Measurements from ENCODE around the gene CGA. TPM values are rescaled to one million over a fixed set of nuclear protein-coding genes. Genes with fewer than 3 reads are reported as not detected.
"Not testable (repeated sequence)": the region's sequence is repeated elsewhere in the genome, so short reads cannot be mapped to it uniquely, and the experiment has no call there.

CGA gene
- not detected for total RNA-seq

- ATAC-seq = no peak
Observed at GRCh38 chr6:87095087-87095509, at the start of gene CGA. CGA (minus strand) TSS chr6:87095106; CDS start chr6:87088200, 6,906 bp downstream.

DNA sequence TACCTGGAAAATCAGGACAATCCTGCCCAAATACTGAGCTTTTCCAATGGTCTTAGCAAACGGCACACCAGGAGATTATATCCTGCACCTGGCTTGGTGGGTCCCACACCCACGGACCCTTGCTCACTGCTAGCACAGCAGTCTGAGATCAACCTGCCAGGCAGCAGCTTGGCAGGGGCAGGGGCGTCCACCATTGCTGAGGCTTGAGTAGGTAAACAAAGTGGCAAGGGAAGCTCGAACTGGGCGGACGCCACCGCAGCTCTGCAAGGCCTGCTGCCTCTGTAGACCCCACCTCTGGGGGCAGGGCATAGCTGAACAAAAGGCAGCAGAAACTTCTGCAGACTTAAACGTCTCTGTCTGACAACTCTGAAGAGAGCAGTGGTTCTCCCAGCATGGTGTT lies 45.0 kb upstream of the CGA start:
- not testable (repeated sequence) for ATAC-seq

- ATAC-seq = peak; percentile 59
Observed at GRCh38 chr6:87139236-87139635, 44.3 kb upstream of the CGA start.

GRCh38 chr6:87136963-87137362 lies 42.1 kb upstream of the CGA start:
- no peak for ATAC-seq

- ATAC-seq = no peak
Observed at GRCh38 chr6:87127737-87128136, 32.8 kb upstream of the CGA start.

DNA sequence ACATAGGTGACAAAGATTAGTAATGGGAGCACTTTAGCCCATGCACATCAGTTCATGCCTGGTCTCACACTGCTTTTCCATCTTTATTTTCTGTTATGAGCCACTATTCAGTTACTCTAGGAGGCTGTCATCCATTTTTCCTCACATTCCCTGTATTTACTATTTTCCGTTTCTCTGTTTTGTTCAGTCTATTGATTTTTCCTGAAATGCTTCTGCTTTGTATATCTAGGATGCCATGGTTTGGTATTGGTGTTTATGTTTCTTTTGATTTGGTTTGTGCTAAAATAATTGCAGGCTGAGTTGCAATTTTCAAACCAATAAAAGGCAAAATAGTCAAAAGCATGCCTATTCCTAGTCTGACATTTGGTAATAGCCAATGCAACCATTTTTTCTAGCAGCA lies 31.6 kb upstream of the CGA start:
- no peak for ATAC-seq

DNA sequence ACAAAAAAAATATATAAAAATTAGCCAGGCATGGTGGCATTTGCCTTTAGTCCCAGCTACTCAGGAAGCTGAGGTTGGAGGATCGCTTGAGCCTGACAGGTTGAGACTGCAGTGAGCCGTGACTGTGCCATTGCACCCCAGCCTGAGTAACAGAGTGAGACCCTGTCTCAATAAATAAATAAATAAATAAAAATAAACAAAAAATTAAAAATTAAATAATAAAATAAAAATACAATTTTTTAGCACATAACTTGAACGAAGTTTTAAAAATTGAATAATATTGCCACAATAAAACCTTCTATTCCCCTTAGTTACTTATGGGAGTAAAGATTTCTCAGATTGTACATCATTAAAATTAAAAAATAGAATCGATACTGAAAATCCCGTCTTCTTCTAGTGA lies 29.2 kb upstream of the CGA start:
- ATAC-seq = no peak

DNA sequence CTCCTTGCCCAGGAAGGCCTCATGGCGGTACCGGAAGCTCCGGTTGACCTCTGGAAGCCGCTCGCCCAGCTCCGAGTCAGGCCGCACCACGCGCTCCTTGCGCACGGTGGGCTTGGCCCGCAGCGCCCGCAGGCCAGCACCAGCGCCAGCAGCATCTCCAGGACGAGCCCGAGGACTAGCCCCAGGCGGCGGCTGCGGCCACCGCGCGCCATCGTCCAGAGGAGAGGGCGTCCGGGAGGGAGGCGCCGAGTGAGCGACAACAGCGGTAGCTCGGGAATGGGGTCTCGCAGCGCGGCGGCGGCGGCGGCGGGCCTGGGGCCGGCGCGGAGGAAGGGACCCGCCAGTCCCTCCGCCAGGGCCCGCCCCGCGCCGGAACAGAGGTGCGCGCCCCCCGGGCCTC lies 27.6 kb upstream of the CGA start:
- ATAC-seq = no peak

GRCh38 chr6:87118054-87118453 lies 23.1 kb upstream of the CGA start:
- peak; percentile 88 for ATAC-seq

GRCh38 chr6:87116922-87117321 lies 22.0 kb upstream of the CGA start:
- no peak for ATAC-seq

DNA sequence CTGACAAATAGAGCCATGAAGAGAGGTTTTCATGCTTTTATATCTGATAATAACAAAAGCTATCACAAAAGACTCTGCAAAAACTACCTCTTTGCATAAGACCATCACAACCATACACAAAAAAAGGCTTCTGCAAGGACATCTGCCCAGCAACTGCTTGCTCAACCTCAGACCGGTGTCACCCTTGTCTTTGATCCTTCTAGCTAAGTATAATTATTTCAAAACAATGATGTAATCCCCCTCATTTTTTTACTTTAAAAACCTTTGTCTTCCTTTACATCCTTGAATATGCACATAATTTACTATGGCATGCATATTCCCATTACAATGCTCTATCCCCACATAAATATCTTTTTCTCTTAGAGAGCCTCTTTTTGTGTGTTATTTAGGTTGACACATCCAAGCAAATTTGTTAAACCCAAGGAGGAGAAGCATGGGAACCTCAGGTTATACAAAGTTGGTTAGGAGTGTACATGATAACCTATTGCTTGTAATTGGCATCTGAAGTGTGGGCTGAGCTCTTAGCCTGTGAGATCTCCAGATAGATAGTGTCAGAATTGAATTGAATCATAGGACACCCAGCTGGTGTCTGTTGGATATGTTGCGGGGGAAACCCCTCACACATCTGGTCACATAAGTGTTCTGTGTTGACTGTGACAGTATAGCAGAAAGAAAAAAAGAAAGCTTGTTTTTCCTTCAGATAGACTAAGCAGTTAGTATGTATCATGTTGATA lies 20.7 kb upstream of the CGA start:
- ATAC-seq = no peak

- no peak for ATAC-seq
Observed at GRCh38 chr6:87110636-87111035, 15.7 kb upstream of the CGA start.

GRCh38 chr6:87105823-87106222 lies 10.9 kb upstream of the CGA start:
- no peak for ATAC-seq

- no peak for ATAC-seq
Observed at GRCh38 chr6:87104667-87105066, 9.8 kb upstream of the CGA start.

- ATAC-seq = no peak
Observed at GRCh38 chr6:87103977-87104601, 9.2 kb upstream of the CGA start.

DNA sequence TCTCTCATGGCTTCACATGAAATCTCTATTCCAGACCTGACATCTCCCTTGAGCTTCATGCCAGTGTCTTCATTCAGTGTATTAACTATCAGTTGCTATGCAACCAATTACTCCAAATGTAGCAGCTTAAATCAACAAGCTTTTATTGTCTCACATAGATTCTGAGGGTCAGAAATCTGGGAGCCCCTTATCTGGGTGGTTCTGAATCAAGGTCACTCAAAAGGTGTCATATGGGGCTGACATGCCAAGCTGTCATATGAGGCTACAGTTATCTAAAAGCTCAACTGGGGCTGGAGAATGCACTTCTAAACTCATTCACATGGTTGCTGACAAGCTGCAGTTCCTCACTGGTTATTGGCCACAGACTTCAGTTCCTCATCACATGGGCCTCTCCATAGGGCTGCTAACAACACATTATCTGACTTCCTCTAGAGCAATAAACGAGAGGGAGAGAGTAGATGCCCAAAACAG lies 7.3 kb upstream of the CGA start:
- ATAC-seq = no peak

DNA sequence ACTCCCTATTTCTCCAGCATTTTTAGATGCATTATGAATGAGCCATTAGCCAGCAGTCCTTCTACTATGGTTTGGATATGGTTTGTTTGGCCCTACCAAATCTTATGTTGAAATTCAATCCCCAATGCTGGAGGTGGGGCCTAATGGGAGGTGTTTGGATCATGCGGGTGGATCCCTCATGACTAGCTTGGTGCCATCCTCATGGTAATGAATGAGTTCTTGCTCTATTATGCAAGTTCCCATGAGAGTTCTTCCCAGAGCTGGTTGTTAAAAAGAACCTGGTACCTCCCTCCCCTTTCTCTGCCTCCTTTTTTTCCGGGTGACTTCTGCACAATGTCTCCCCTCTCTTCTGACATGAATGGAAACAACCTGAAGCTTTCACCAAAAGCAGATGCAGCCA lies 6.2 kb upstream of the CGA start:
- ATAC-seq = no peak

- no peak for ATAC-seq
Observed at GRCh38 chr6:87100216-87100615, 5.3 kb upstream of the CGA start.

- ATAC-seq = no peak
Observed at GRCh38 chr6:87099472-87099871, 4.6 kb upstream of the CGA start.

DNA sequence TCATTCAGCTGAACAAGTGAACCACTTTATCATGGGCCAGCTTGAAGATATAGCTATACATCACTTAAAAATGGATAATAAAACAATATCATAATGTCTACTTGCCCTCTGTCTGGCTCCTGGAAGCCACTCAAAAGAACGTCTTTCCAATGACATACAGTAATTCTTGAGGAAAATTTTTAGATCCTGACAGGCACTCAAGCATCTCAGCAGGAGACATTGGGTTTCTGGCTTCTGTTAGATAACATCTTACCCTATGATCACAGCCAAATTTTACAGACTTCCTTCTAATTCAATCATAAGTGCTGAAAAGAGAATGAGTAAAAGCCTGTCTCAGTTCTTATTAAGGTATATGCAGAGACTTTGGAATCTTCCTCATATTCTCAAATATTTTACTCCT lies 330 bp downstream of the CGA start:
- no peak for ATAC-seq

DNA sequence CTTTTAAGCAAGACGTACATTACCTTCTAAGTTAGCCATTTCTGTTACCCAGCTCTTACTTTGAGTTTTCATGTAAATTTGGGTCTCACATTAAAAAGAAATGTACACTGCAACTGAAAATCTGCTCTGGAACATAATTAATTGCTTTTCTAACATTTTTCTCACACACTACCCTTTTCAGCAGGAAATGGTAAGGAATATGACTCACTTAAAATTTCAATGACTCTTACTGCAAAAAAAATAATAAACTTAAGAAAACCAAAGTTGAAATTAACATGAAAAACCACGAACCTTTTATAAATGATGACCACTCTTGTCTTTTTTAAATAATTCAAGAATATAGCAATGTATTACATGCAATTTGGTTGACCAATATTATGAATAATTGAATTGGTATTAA lies 1.3 kb downstream of the CGA start:
- no peak for ATAC-seq

GRCh38 chr6:87093199-87093598 lies 1.7 kb downstream of the CGA start:
- no peak for ATAC-seq

DNA sequence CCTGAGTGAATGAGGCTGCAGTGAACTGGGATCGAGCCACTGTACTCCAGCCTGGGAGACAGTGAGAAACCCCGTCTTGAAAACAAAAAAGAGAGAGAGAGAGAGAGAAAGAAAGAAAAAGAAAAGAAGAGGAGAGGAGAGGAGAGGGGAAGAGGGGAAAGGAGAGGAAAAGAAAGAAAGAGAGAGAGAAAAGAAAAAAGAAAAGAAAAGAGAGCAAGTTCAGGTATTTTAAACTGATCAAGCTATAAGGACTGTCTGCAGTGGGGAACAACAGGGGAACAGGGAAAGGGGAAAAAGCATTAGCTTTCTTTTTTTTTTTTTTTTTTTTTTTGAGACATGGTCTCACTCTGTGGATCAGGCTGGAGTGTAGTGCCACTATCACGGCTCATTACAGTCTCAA lies 2.5 kb downstream of the CGA start:
- ATAC-seq = no peak

DNA sequence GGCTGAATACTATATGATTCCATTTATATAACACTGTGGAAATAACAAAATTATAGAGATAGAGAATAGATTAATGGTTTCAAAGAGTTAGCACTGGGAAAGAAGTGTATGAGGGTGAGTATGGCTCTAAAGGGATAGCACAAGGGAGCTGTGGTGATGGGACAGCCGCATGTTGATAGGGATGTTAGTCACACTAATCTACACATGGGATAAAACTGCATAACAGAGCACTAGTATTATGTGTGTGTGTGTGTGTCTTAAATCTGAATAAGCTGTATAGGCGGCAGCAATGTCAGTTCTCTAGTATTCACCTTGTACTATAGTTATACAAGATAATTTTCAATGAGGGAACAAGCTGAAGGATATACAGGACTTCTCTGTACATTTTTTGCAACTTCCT lies 5.8 kb downstream of the CGA start:
- no peak for ATAC-seq

- ATAC-seq = no peak
Observed at GRCh38 chr6:87088076-87088475, 6.8 kb downstream of the CGA start.
